HCT116 (cell line): ENCODE measurements around the gene MAML2. TPM values are rescaled to one million over a fixed set of nuclear protein-coding genes. Genes with fewer than 3 reads are reported as not detected.

ENCODE experiments used
- ATAC-seq: fragments of 200-7000 bp; cut with Tn5 transposase; 2 replicates; pipeline ENCODE4 v1.9.1; 2020; ENCODE audit warnings: mild to moderate bottlenecking, moderate library complexity
- BruUV-seq: library from RNA; stranded (reverse); fragments of 400-500 nt; replicated peaks from 2 replicates; lab custom pipeline; 2021; lab: Mats Ljungman, UMichigan
- CTCF ChIA-PET: fragments of 300-600 bp; sonication (Branson Sonifier 250); formaldehyde crosslinking; loops from one replicate; lab custom pipeline; 2021; ENCODE audit warnings: antibody characterized with exemption; lab: Charles Lee
- POLR2A ChIA-PET: fragments of 300-600, 350-600 bp; sonication (Branson Sonifier 250); formaldehyde crosslinking; loops from one replicate; lab custom pipeline; 2021; ENCODE audit warnings: antibody characterized with exemption; lab: Charles Lee
- RAD21 ChIA-PET, 2 experiments: fragments of 300-600 bp; sonication (Branson Sonifier 250); formaldehyde crosslinking; loops; one replicate each; lab custom pipeline; 2023; ENCODE audit warnings: low total read pairs in 2 of 2; ENCODE audit not compliant: uncharacterized antibody in 2 of 2, unreplicated experiment in 2 of 2, low non-redundant PET in 1 of 2; lab: Charles Lee
- DNase-seq: peaks from one replicate; pipeline ENCODE4 v3.0.0-alpha.2; 2010; ENCODE audit warnings: low read depth, low spot score
- H2AFZ ChIP-seq: fragments of 200-600 bp; shearing (Covaris generic), sonication (generic); 2 replicates; pipeline ENCODE4 v1.6.1; 2017; ENCODE audit warnings: low read depth, mixed run types, mixed read lengths, antibody characterized with exemption, low read length; ENCODE audit not compliant: poor library complexity, severe bottlenecking
- H3K27ac ChIP-seq: 2 replicates; pipeline ENCODE4 v1.5.1; 2012; ENCODE audit warnings: low read depth, low read length
- H3K27me3 ChIP-seq: fragments of 200-600 bp; sonication (generic); 2 replicates; pipeline ENCODE4 v1.6.1; 2016; ENCODE audit warnings: mixed run types, low read length, mixed read lengths; ENCODE audit not compliant: insufficient read depth
- H3K36me3 ChIP-seq, 2 experiments: fragments of 200-500 bp in 1 of 2; fragments of 200-600 bp in 1 of 2; sonication (Bioruptor generic) in 1 of 2; sonication (generic) in 1 of 2; 2 replicates each; pipeline versions ENCODE4 v1.5.1 to v1.6.1; 2014 to 2016; ENCODE audit warnings: low read length in 2 of 2, inconsistent platforms in 1 of 2, mixed read lengths in 1 of 2, mixed run types in 1 of 2; ENCODE audit not compliant: insufficient read depth in 2 of 2, control insufficient read depth in 1 of 2
- H3K4me1 ChIP-seq, 2 experiments: fragments of 200-600 bp in 1 of 2; sonication (generic) in 1 of 2; 2 replicates each; pipeline versions ENCODE4 v1.5.1 to v1.6.1; 2012 to 2017; ENCODE audit warnings: low read length in 2 of 2, inconsistent platforms in 1 of 2, mild to moderate bottlenecking in 1 of 2, mixed read lengths in 1 of 2, mixed run types in 1 of 2, moderate library complexity in 1 of 2; ENCODE audit not compliant: insufficient read depth in 2 of 2, control insufficient read depth in 1 of 2
- H3K4me2 ChIP-seq: fragments of 200-600 bp; sonication (generic); 2 replicates; pipeline ENCODE4 v1.6.1; 2017; ENCODE audit warnings: mixed run types, low read length, mixed read lengths
- H3K4me3 ChIP-seq, 2 experiments: fragments of 200-600 bp in 1 of 2; sonication (generic) in 1 of 2; replicated peaks in 1 of 2; 2 replicates each; pipeline ENCODE4 v1.5.1; 2011 to 2016; ENCODE audit warnings: low read length in 2 of 2, control low read depth in 1 of 2, low read depth in 1 of 2, mild to moderate bottlenecking in 1 of 2, mixed read lengths in 1 of 2, mixed run types in 1 of 2
- H3K79me2 ChIP-seq: fragments of 200-600 bp; sonication (generic); 2 replicates; pipeline ENCODE4 v1.6.1; 2017; ENCODE audit warnings: mild to moderate bottlenecking, mixed run types, low read length, moderate library complexity, mixed read lengths; ENCODE audit not compliant: insufficient read depth
- H3K9ac ChIP-seq: fragments of 200-600 bp; sonication (generic); 2 replicates; pipeline ENCODE4 v1.6.1; 2016; ENCODE audit warnings: low read length, mixed read lengths
- H3K9me2 ChIP-seq: fragments of 200-600 bp; sonication (generic), shearing (Covaris generic); 2 replicates; pipeline ENCODE4 v1.6.1; 2017; ENCODE audit warnings: mixed run types, mild to moderate bottlenecking, moderate library complexity; ENCODE audit not compliant: insufficient read depth
- H3K9me3 ChIP-seq, 2 experiments: fragments of 200-500 bp in 1 of 2; fragments of 200-600 bp in 1 of 2; sonication (Bioruptor generic) in 1 of 2; sonication (generic) in 1 of 2; 2 replicates each; pipeline ENCODE4 v1.6.1; 2014 to 2017; ENCODE audit warnings: low read length in 2 of 2, mixed read lengths in 2 of 2, inconsistent platforms in 1 of 2, low read depth in 1 of 2, mild to moderate bottlenecking in 1 of 2, mixed run types in 1 of 2, moderate library complexity in 1 of 2; ENCODE audit not compliant: control insufficient read depth in 1 of 2, insufficient read depth in 1 of 2
- H4K20me1 ChIP-seq: fragments of 200-600 bp; sonication (generic), shearing (Covaris generic); 2 replicates; pipeline ENCODE4 v1.6.1; 2017; ENCODE audit warnings: mixed run types, mild to moderate bottlenecking, moderate library complexity; ENCODE audit not compliant: insufficient read depth
- CBX3 ChIP-seq: IDR thresholded peaks from 2 replicates; pipeline ENCODE4 v1.6.1; 2012; ENCODE audit warnings: low read depth
- CEBPB ChIP-seq: IDR thresholded peaks from 2 replicates; pipeline ENCODE4 v1.6.1; 2012; ENCODE audit warnings: low read depth
- EZH2 ChIP-seq: fragments of 200-600 bp; sonication (generic); IDR thresholded peaks from 2 replicates; pipeline ENCODE4 v1.6.1; 2017; ENCODE audit warnings: antibody characterized with exemption, mixed run types
- EZH2phosphoT487 ChIP-seq: fragments of 200-600 bp; IDR thresholded peaks from 2 replicates; pipeline ENCODE4 v1.6.1; 2018; ENCODE audit warnings: antibody characterized with exemption, borderline replicate concordance
- FOSL1 ChIP-seq: IDR thresholded peaks from 2 replicates; pipeline ENCODE4 v1.6.1; 2012; ENCODE audit warnings: low read depth
- JUND ChIP-seq: IDR thresholded peaks from 2 replicates; pipeline ENCODE4 v1.6.1; 2012
- POLR2A ChIP-seq: IDR thresholded peaks from 2 replicates; pipeline ENCODE4 v1.7.0; 2011; ENCODE audit warnings: borderline replicate concordance; ENCODE audit not compliant: insufficient read depth, insufficient read length; ENCODE audit errors: extremely low read depth
- POLR2AphosphoS5 ChIP-seq: IDR thresholded peaks from 2 replicates; pipeline ENCODE4 v1.6.1; 2011; ENCODE audit warnings: mild to moderate bottlenecking, low read depth, low read length, moderate library complexity
- RAD21 ChIP-seq: IDR thresholded peaks from 2 replicates; pipeline ENCODE4 v1.6.1; 2012; ENCODE audit warnings: low read depth, mild to moderate bottlenecking
- SIN3A ChIP-seq: IDR thresholded peaks from 2 replicates; pipeline ENCODE4 v1.6.1; 2012; ENCODE audit warnings: low read depth
- SP1 ChIP-seq: IDR thresholded peaks from 2 replicates; pipeline ENCODE4 v1.6.1; 2012; ENCODE audit warnings: low read depth
- TCF7L2 ChIP-seq: IDR thresholded peaks from 2 replicates; pipeline ENCODE4 v1.7.0; 2011; ENCODE audit warnings: borderline replicate concordance, inconsistent platforms; ENCODE audit not compliant: insufficient read depth, insufficient read length; ENCODE audit errors: extremely low read depth
- YY1 ChIP-seq: IDR thresholded peaks from 2 replicates; pipeline ENCODE4 v1.6.1; 2011; ENCODE audit warnings: low read length, low read depth, moderate library complexity, mild to moderate bottlenecking; ENCODE audit not compliant: insufficient replicate concordance; ENCODE audit errors: extremely low read depth
- ZNF274 ChIP-seq: fragments of 200-500 bp; sonication (Bioruptor generic); IDR thresholded peaks from 2 replicates; pipeline ENCODE4 v1.6.1; 2014; ENCODE audit warnings: mild to moderate bottlenecking, low read depth, low read length, inconsistent platforms
- intact Hi-C: fragments of 100-400 bp; cut with micrococcal nuclease; formaldehyde crosslinking; loops from 2 replicates; pipeline ENCODE4 v1.10.0; 2022
- total RNA-seq: library from RNA; stranded (reverse); gene quantifications from one replicate; pipeline ENCODE4 v1.2.1, GENCODE V29; 2021; ENCODE audit not compliant: unreplicated experiment
- TF ChIP-seq, protein P1 (sequence below), 3 experiments: fragments of 200-600 bp in 1 of 3; sonication (generic) in 1 of 3; IDR thresholded peaks in 2 of 3; conservative IDR thresholded peaks in 1 of 3; 2 replicates each; pipeline ENCODE4 v1.5.1; 2012 to 2017; ENCODE audit warnings: low read depth in 2 of 3, low read length in 2 of 3, antibody characterized with exemption in 1 of 3, borderline replicate concordance in 1 of 3, control low read depth in 1 of 3, mild to moderate bottlenecking in 1 of 3, mixed read lengths in 1 of 3, mixed run types in 1 of 3, moderate library complexity in 1 of 3; ENCODE audit not compliant: insufficient read depth in 1 of 3
- TF ChIP-seq, protein P2 (sequence below): IDR thresholded peaks from 2 replicates; pipeline ENCODE4 v1.6.1; 2011; ENCODE audit warnings: mild to moderate bottlenecking, low read length, moderate library complexity; ENCODE audit not compliant: insufficient replicate concordance; ENCODE audit errors: extremely low read depth
- TF ChIP-seq, protein P3 (sequence below): IDR thresholded peaks from 2 replicates; pipeline ENCODE4 v1.6.1; 2012

Gene MAML2
- total RNA-seq, 1 experiment from 2014 or later: 2.6 TPM

DNA sequence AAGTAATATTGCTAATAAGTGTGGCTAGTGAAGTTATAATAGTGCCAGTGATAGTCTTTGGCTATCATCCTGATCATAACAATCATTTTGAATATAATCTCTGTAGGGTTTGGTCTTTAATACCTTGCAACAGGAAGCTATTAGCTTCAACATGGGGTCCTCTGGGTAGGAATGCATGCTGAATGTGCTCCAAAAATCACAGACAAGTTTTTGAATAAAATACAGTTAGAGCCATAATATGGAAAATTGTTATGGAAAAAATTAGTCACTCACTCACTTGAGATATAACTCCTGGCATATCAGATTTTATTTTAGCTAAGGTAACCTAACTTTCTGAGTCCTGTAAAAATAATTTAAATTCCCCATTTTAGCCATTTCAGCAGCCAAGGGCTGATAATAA, 323.7 kb downstream of the MAML2 start:
- Histone ChIP-seq H3K79me2 (no peaks in the 10 kb centered on the region), H3K27me3 (no peaks in the 10 kb centered on the region), H3K9me2 (no peaks in the 10 kb centered on the region), H2AFZ (no peak overlapping the region), H3K4me3 (no peak overlapping the region), H3K9me3 (no peaks in the 10 kb centered on the region), H3K4me2 (no peak overlapping the region), H3K4me1 (peaks cover 3 to 8% of the 10 kb centered on the region in 2 experiments; a peak in 2 of 4 replicates), H3K9ac (no peak overlapping the region), H3K27ac (no peak overlapping the region), H3K36me3 (no peaks in the 10 kb centered on the region), H4K20me1 (no peaks in the 10 kb centered on the region)
- intact Hi-C loops: no loop called here
- TF ChIP-seq EZH2phosphoT487 (no peak), ZNF274 (no peak), CEBPB (no peak), TCF7L2 (no peak), RAD21 (no peak), EZH2 (no peak), JUND (no peak), YY1 (no peak), FOSL1 (no peak), POLR2AphosphoS5 (no peak), POLR2A (no peak), SIN3A (no peak), SP1 (no peak), CBX3 (no peak)
- TF ChIP-seq, protein P1, sequence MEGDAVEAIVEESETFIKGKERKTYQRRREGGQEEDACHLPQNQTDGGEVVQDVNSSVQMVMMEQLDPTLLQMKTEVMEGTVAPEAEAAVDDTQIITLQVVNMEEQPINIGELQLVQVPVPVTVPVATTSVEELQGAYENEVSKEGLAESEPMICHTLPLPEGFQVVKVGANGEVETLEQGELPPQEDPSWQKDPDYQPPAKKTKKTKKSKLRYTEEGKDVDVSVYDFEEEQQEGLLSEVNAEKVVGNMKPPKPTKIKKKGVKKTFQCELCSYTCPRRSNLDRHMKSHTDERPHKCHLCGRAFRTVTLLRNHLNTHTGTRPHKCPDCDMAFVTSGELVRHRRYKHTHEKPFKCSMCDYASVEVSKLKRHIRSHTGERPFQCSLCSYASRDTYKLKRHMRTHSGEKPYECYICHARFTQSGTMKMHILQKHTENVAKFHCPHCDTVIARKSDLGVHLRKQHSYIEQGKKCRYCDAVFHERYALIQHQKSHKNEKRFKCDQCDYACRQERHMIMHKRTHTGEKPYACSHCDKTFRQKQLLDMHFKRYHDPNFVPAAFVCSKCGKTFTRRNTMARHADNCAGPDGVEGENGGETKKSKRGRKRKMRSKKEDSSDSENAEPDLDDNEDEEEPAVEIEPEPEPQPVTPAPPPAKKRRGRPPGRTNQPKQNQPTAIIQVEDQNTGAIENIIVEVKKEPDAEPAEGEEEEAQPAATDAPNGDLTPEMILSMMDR (IDR thresholded peaks at IDR 0.05 in 2 of 3, conservative IDR thresholded peaks at IDR 0.05 in 1 of 3; ENCODE audit: borderline replicate concordance in 1 of 3, insufficient read depth in 1 of 3, low read depth in 2 of 3, low read length in 2 of 3): no peak
- TF ChIP-seq, protein P2, sequence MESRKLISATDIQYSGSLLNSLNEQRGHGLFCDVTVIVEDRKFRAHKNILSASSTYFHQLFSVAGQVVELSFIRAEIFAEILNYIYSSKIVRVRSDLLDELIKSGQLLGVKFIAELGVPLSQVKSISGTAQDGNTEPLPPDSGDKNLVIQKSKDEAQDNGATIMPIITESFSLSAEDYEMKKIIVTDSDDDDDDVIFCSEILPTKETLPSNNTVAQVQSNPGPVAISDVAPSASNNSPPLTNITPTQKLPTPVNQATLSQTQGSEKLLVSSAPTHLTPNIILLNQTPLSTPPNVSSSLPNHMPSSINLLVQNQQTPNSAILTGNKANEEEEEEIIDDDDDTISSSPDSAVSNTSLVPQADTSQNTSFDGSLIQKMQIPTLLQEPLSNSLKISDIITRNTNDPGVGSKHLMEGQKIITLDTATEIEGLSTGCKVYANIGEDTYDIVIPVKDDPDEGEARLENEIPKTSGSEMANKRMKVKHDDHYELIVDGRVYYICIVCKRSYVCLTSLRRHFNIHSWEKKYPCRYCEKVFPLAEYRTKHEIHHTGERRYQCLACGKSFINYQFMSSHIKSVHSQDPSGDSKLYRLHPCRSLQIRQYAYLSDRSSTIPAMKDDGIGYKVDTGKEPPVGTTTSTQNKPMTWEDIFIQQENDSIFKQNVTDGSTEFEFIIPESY: no peak
- TF ChIP-seq, protein P3, sequence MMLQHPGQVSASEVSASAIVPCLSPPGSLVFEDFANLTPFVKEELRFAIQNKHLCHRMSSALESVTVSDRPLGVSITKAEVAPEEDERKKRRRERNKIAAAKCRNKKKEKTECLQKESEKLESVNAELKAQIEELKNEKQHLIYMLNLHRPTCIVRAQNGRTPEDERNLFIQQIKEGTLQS: no peak
- ChIA-PET POLR2A (no interaction called here), RAD21 (no interaction called here), CTCF (no interaction called here)
- no peak for ATAC-seq
- no TSS peak for BruUV-seq
- DNase-seq: no peak
